NCI-H187 (cell line): Measurements from ENCODE around the gene PLK4.
"Not testable (repeated sequence)": the region's sequence is repeated elsewhere in the genome, so short reads cannot be mapped to it uniquely, and the experiment has no call there.

Source experiments
- DNase-seq, 2 experiments: peaks; one replicate each; lab custom pipeline; 2025; lab: John Stamatoyannopoulos, UW

Gene PLK4

DNA sequence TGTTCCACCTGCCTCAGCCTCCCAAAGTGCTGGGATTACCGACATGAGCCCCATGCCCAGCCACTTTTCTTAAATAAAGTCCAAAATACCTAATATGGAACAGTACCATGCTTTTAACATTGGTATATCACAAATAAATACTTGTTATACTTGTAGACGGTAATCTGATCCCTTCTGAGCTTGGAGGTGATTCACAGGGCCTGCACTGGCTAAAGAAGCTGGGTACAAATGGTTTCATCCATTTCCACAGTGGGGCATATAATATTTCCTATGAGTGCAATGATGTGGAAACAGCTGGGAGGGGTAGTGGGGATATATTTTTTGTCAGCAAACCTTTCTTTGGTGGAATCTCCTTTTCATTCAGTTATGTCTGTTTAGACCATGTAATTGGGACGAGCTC lies 35.8 kb downstream of the PLK4 start:
- no peak for DNase-seq

DNA sequence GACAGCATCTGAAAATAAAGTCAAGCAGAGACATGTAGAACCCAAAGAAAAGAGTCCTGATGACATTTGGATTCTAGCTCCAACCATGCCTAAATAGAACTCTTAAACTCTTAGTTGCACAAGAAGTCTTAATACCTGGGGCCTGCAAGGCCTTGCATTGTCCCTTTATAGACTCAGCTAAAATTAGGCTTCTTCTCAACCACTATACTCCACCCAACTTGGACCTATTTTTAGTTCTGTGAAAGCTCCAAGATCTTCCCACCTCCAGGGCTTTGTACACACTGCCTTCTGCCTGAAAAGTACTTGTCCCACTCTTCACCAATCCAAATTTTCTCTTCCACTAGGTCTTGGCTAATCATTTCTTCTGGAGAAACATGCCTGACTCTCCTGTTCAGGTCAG lies 36.5 kb downstream of the PLK4 start:
- DNase-seq, result no peak

DNA sequence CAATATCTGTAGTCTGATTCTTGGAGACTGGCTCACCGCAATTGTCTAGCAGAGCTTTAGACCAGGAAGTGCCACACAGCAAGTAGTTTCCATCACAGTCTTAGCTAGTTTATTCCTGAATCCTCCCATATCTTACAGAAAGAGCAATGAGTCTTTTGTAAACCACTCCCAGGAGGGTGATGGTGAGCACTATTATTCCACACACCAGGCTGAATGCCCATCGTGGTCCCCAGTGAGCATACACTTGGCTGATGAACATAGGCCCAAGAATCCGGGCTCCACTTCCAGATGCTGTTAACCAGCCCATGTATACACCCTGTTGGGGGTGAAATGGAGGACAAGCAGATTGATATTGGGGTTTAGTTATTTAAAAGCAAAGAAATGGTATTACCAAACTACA lies 39.8 kb downstream of the PLK4 start:
- DNase-seq, result no peak

DNA sequence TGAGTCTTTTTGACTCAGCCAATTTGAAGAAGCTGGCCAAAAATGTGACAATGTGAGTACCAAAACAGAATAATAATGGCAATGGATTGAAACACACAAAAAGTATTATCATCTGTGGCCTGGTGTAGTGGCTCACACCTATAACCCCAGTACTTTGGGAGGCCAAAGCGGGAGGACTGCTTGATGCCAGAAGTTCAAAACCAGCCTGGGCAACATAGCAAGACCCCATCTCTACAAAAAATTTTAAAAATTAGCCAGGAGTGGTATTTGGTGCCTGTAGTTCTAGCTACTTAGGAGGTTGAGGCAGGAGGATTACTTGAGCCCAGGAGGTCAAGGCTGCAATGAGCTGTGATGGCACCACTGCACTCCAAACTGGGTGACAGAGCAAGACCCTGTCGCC lies 41.5 kb downstream of the PLK4 start:
- no peak for DNase-seq

DNA sequence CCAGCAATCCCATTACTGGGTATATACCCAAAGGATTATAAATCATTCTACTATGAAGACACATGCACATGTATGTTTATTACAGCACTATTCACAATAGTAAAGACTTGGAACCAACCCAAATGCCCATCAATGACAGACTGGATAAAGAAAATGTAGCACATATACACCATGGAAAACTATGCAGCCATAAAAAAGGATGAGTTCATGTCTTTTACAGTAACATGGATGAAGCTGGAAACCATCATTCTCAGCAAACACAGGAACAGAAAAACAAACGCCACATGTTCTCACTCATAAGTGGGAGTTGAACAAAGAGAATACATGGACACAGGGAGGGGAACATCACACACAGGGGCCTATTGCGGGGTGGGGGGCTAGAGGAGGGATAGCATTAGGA lies 45.0 kb downstream of the PLK4 start:
- not testable (repeated sequence) for DNase-seq

DNA sequence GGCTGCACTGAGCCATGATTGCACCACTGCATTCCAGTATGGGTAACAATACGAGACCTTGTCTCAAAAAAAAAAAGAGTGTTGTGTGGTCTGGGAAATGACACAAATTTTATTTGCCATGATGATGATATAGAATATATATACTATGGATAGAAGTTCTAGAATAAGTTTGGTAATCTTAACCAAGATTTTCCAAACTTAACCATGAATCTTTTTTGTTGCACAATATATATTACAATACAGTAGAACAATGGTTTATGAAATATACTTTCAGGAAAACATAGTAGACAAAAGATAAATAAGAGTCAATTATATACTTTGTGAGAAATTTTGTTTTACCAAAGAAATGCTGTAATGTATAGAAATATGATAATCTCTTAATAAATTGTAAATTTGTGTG lies 49.5 kb downstream of the PLK4 start:
- no peak for DNase-seq

DNA sequence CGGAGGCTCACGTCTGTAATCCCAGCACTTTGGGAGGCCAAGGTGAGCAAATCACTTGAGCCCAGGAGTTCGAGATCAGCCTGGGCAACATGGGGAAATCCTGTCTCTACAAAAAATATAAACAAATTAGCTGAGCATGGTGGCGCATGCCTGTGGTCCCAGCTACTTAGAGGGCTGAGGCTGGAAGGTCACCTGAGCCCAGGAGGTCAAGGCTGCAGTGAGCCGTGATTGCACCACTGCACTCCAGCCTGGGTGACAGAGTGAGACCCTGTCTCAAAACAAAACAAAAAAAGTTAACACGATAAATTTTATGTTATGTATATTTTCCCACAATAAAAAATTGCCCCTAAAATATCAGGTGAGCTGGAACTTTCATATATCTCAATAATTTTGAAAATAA lies 51.1 kb downstream of the PLK4 start:
- not testable (repeated sequence) for DNase-seq

DNA sequence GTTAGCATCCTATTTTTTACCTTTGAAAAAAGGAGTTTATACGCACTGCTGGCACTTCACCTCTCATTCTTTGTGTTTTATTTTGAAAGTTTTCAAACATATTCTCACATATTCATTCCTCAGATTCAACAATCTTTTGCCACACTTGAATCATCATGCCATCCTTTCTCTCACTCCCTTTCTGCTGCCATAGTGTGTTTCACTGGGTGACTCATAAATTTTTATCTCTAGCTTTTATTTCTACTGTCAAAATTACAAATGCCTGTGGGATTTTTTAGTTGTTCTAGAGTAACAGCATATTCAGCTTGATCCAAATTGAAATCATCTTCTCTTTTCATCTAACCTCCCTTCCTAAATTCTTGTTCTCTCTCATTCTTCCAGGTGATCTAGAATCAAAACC lies 56.3 kb downstream of the PLK4 start:
- no peak for DNase-seq
